ENCODE measurements around the gene FAM53A. TPM values are rescaled to one million over a fixed set of nuclear protein-coding genes. Genes with fewer than 3 reads are reported as not detected.
A peak's percentile ranks its signal among the peaks of the same experiment; 100 is the strongest.
"Not testable (repeated sequence)": the region's sequence is repeated elsewhere in the genome, so short reads cannot be mapped to it uniquely, and the experiment has no call there.

The FAM53A gene
- total RNA-seq, 2 donors from 2014 or later: 0.66 to 2.3 TPM

GRCh38 chr4:1703867-1704266 is 19.8 kb upstream of the FAM53A start:
- DNase-seq (no peak), ATAC-seq (no peak)
- Histone ChIP-seq H3K4me3 (no peak overlapping the region), H3K27ac (no peak overlapping the region), H3K36me3 (replicated peaks in 1 of 2; ENCODE audit: insufficient read depth in 1 of 2, low read depth in 2 of 2) (peaks cover 0 to 13% of the 10 kb centered on the region in 2 donors), H3K27me3 (no peaks in the 10 kb centered on the region), H3K9me3 (no peaks in the 10 kb centered on the region), H3K4me1 (peaks cover 13% of the 10 kb centered on the region)
- TF ChIP-seq CTCF (IDR thresholded peaks at IDR 0.05) (no peak), POLR2A (IDR thresholded peaks at IDR 0.05) (no peak)
- 92 to 93% methylated on average over 1 of the region's 1 CpG for WGBS, 2 donors
- intact Hi-C loops (cut with DNase I): no loop called here

DNA sequence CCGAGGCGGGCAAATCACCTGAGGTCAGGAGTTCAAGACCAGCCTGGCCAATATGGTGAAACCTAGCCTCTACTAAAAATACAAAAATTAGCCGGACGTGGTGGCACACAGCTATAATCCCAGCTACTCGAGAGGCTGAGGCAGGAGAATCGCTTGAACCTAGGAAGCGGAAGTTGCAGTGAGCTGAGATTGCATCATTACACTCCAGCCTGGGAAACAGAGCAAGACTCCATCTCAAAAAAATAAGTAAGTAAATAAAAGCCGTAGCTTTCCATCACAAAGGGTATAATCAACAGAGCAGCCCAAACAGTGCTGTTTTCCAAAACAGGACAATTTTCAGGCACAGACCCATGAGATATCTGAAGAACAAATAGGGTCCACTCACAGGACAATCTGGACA is 17.6 kb upstream of the FAM53A start:
- H3K9me3 ChIP-seq; H3K27me3 ChIP-seq; H3K4me3 ChIP-seq; ATAC-seq; DNase-seq; intact Hi-C loops (cut with DNase I); H3K4me1 ChIP-seq; H3K27ac ChIP-seq: not testable (repeated sequence)
- 70 to 89% methylated on average over 8 of the region's 8 CpGs for WGBS, 2 donors
- H3K36me3 ChIP-seq (replicated peaks in 1 of 2; ENCODE audit: insufficient read depth in 1 of 2, low read depth in 2 of 2): peaks cover 0 to 16% of the 10 kb centered on the region in 2 donors

DNA sequence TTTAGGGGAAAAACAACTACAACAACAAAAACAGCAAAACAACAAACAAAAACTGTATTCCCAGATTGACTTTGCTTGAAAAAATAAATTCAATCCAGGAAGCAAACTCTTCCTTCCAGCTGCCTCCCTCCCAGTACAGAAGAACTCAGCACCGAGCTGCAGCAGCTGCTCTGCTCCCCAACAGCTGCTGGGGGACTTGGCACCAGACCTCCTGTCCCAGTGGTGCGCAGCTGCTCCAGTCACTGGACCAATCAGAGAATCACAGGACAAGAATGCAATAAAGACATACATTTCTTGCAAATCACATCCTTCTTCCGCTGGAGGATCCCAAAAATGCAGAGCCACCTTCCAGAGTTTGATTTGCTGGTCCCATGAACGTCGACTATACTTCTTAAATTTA is 11.8 kb upstream of the FAM53A start:
- no peak for TF ChIP-seq POLR2A (IDR thresholded peaks at IDR 0.05)
- no peak for TF ChIP-seq CTCF (IDR thresholded peaks at IDR 0.05)
- 82 to 89% methylated on average over 5 of the region's 5 CpGs for WGBS, 2 donors
- H3K27ac ChIP-seq: no peak overlapping the region
- intact Hi-C loops (cut with DNase I): no loop called here
- ATAC-seq (no peak), DNase-seq (no peak)
- H3K36me3 ChIP-seq (replicated peaks in 1 of 2; ENCODE audit: insufficient read depth in 1 of 2, low read depth in 2 of 2): peaks cover 0 to 35% of the 10 kb centered on the region in 2 donors
- peaks cover 4% of the 10 kb centered on the region for H3K4me1 ChIP-seq
- no peak overlapping the region for H3K4me3 ChIP-seq
- no peaks in the 10 kb centered on the region for H3K27me3 ChIP-seq
- H3K9me3 ChIP-seq: no peaks in the 10 kb centered on the region

DNA sequence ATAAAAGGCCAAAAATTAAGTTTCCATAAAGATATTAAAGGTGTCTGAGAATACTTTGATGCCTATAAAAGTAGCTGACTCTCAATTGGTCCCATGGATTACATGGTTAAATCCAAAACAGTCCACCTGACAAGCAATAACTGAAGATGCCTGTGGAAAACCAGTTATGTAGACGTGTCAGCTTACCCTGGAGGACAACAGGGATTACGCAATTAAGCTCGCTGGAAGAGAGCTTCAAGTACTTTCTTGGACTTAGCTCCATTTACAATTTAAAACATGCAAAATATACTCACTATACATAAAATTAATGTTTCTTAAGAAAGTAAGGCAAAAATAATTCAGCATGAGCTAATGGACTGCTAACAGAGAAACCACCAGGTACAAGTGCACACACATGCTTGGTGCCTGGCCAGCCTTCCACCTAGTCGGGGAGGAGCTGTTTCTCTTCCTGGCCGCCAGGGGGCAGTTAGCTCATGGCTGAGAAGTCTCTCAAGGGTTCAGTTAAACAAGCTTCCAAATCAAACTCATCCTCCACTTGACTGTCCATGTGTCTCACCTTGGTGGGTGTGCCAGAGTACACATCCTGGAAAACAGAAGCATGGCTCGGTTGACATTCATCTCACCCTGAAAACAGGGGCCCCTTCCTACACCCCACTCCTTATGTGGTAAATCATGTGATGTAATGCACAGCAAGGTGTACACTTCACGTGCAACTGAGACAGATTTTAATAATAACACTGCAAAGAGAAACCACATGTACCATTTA is 9.2 kb upstream of the FAM53A start:
- peaks cover 0 to 31% of the 10 kb centered on the region in 2 donors for H3K36me3 ChIP-seq (replicated peaks in 1 of 2; ENCODE audit: insufficient read depth in 1 of 2, low read depth in 2 of 2)
- ATAC-seq (peak; percentile 95), DNase-seq (peak; percentile 77 to 84 (median 80))
- H3K4me3 ChIP-seq: no peak overlapping the region
- TF ChIP-seq POLR2A (IDR thresholded peaks at IDR 0.05) (no peak), CTCF (IDR thresholded peaks at IDR 0.05) (peak; percentile 81 to 93 (median 86))
- no peaks in the 10 kb centered on the region for H3K9me3 ChIP-seq
- WGBS, 2 donors: 38 to 45% methylated on average over 7 of the region's 7 CpGs
- intact Hi-C loops (cut with DNase I): loop anchor here (5.0 kb wide), 1 partner anchor 34 kb away; no protein-coding TSS in a partner anchor
- H3K27ac ChIP-seq: no peak overlapping the region
- no peaks in the 10 kb centered on the region for H3K27me3 ChIP-seq
- peaks cover 4% of the 10 kb centered on the region for H3K4me1 ChIP-seq

DNA sequence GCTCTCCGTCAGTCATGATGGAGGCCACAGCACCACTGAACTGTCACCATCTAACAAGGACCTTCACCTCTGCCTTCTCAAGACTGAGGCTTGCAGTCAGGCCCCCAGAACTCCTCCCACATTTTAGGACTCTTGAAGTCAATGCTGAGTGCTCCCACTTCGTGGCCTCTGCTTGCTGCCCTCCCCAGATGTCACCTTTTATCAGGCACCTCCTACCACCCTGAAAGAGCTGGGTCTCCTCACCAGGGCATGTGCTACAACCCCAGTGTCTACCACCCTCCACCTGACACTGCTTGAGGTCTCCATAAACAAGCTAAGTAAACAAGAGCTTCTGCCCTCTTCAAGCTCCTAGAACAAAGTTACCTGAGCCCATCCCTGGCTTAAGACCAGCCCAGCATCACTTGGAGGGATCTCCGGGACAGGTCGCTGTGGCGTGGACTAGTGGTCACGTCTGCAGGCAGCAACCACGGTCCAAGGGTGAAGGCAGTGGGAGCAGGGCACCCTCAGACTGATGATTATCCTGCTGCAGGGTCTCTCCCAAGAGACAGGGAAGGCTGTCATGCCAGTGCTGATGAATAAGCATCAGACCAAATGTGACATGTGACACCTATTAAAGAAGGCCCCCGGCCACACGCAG is 7.7 kb upstream of the FAM53A start:
- Histone ChIP-seq H3K27ac (no peak overlapping the region), H3K4me3 (no peak overlapping the region), H3K36me3 (replicated peaks in 1 of 2; ENCODE audit: insufficient read depth in 1 of 2, low read depth in 2 of 2) (peaks cover 0 to 28% of the 10 kb centered on the region in 2 donors), H3K27me3 (no peaks in the 10 kb centered on the region), H3K9me3 (no peaks in the 10 kb centered on the region), H3K4me1 (peaks cover 4% of the 10 kb centered on the region)
- DNase-seq (no peak), ATAC-seq (no peak)
- TF ChIP-seq CTCF (IDR thresholded peaks at IDR 0.05) (no peak), POLR2A (IDR thresholded peaks at IDR 0.05) (no peak)
- 79 to 100% methylated on average over 4 to 9 of the region's 9 CpGs for WGBS, 2 donors
- intact Hi-C loops (cut with DNase I): loop anchor here (5.0 kb wide), 1 partner anchor 35 kb away; no protein-coding TSS in a partner anchor
